GM23338 (cell line): ENCODE data around the gene HCRTR2. TPM values are rescaled to one million over a fixed set of nuclear protein-coding genes. Genes with fewer than 3 reads are reported as not detected.

Experiments used
- ATAC-seq: fragments of 200-7000 bp; cut with Tn5 transposase; 3 replicates; pipeline ENCODE4 v1.9.1; 2020
- DNase-seq: peaks from one replicate; pipeline ENCODE4 v3.0.0-alpha.2; 2015; ENCODE audit warnings: low spot score
- H2AFZ ChIP-seq: fragments of 200-600 bp; sonication (generic); 2 replicates; pipeline ENCODE4 v1.8.0; 2016; ENCODE audit warnings: antibody characterized with exemption, mild to moderate bottlenecking, moderate library complexity
- H3F3A ChIP-seq: fragments of 200-600 bp; sonication (generic); replicated peaks from 2 replicates; pipeline ENCODE4 v1.8.0; 2017; ENCODE audit warnings: antibody characterized with exemption, mixed run types, low read depth
- H3K27ac ChIP-seq: fragments of 200-600 bp; sonication (generic); 2 replicates; pipeline ENCODE4 v1.6.1; 2016; ENCODE audit warnings: low read depth
- H3K27me3 ChIP-seq: fragments of 200-600 bp; sonication (generic); 2 replicates; pipeline ENCODE4 v1.8.0; 2016; ENCODE audit warnings: mild to moderate bottlenecking, mixed run types, moderate library complexity; ENCODE audit not compliant: insufficient read depth
- H3K36me3 ChIP-seq: fragments of 200-600 bp; sonication (generic); 2 replicates; pipeline ENCODE4 v1.8.0; 2016; ENCODE audit warnings: mild to moderate bottlenecking; ENCODE audit not compliant: insufficient read depth
- H3K4me1 ChIP-seq: fragments of 200-600 bp; sonication (generic); 2 replicates; pipeline ENCODE4 v1.8.0; 2016; ENCODE audit warnings: mild to moderate bottlenecking, moderate library complexity; ENCODE audit not compliant: insufficient read depth
- H3K4me2 ChIP-seq: fragments of 200-600 bp; sonication (generic); 2 replicates; pipeline ENCODE4 v1.7.1; 2017; ENCODE audit warnings: mixed run types
- H3K4me3 ChIP-seq: fragments of 200-600 bp; sonication (generic); 2 replicates; pipeline ENCODE4 v1.6.1; 2016; ENCODE audit warnings: mixed run types
- H3K79me2 ChIP-seq: fragments of 200-600 bp; sonication (generic); replicated peaks from 2 replicates; pipeline ENCODE4 v1.8.0; 2017; ENCODE audit warnings: mild to moderate bottlenecking; ENCODE audit not compliant: insufficient read depth
- H3K9me2 ChIP-seq: fragments of 200-600 bp; sonication (generic); 2 replicates; pipeline ENCODE4 v1.8.0; 2017; ENCODE audit not compliant: insufficient read depth
- H4K20me1 ChIP-seq: fragments of 200-600 bp; sonication (generic); replicated peaks from 2 replicates; pipeline ENCODE4 v1.8.0; 2017; ENCODE audit warnings: mild to moderate bottlenecking; ENCODE audit not compliant: insufficient read depth
- H3K27ac Mint-ChIP-seq: 2 replicates; pipeline ENCODE4 v1.8.0; 2020; ENCODE audit warnings: inconsistent platforms, mild to moderate bottlenecking, moderate library complexity, mixed read lengths
- H3K27me3 Mint-ChIP-seq: 3 replicates; pipeline ENCODE4 v1.8.0; 2022; ENCODE audit warnings: low read depth, mild to moderate bottlenecking, moderate library complexity, mixed read lengths, inconsistent platforms; ENCODE audit not compliant: insufficient read depth, poor library complexity
- H3K36me3 Mint-ChIP-seq: 3 replicates; pipeline ENCODE4 v1.8.0; 2021; ENCODE audit warnings: low read depth, mild to moderate bottlenecking, inconsistent platforms, moderate library complexity, mixed read lengths
- H3K4me1 Mint-ChIP-seq: 3 replicates; pipeline ENCODE4 v1.8.0; 2020; ENCODE audit warnings: mild to moderate bottlenecking, inconsistent platforms, mixed read lengths
- H3K4me3 Mint-ChIP-seq: 3 replicates; pipeline ENCODE4 v1.8.0; 2021; ENCODE audit warnings: moderate library complexity, mild to moderate bottlenecking, inconsistent platforms, mixed read lengths
- H3K9me3 Mint-ChIP-seq: 3 replicates; pipeline ENCODE4 v1.8.0; 2020; ENCODE audit warnings: moderate library complexity, mild to moderate bottlenecking, inconsistent platforms, mixed read lengths
- CREB1 ChIP-seq: fragments of 250-450 bp; sonication (Bioruptor Pico); IDR thresholded peaks from 2 replicates; pipeline ENCODE4 v1.5.0; 2020; ENCODE audit warnings: low read depth, mild to moderate bottlenecking, moderate library complexity
- CTCF ChIP-seq, 2 experiments: fragments of 200-600 bp in 1 of 2; sonication (generic) in 1 of 2; conservative IDR thresholded peaks; 2 replicates each; pipeline versions ENCODE4 v1.5.1 to v1.6.1; 2016 to 2017; ENCODE audit warnings: antibody characterized with exemption in 2 of 2, low read depth in 2 of 2, mild to moderate bottlenecking in 2 of 2, moderate library complexity in 1 of 2
- ETS1 ChIP-seq: IDR thresholded peaks from 2 replicates; pipeline ENCODE4 v1.6.1; 2016; ENCODE audit warnings: antibody characterized with exemption
- EZH2 ChIP-seq: fragments of 200-600 bp; sonication (generic); IDR thresholded peaks from one replicate; pipeline ENCODE4 v1.8.0; 2017; ENCODE audit warnings: antibody characterized with exemption, mild to moderate bottlenecking, low read depth; ENCODE audit not compliant: unreplicated experiment
- EZH2phosphoT487 ChIP-seq: fragments of 200-600 bp; sonication (generic); IDR thresholded peaks from one replicate; pipeline ENCODE4 v1.8.1; 2018; ENCODE audit warnings: antibody characterized with exemption; ENCODE audit not compliant: unreplicated experiment
- JUNB ChIP-seq: IDR thresholded peaks from one replicate; pipeline ENCODE4 v1.6.1; 2016; ENCODE audit warnings: antibody characterized with exemption; ENCODE audit not compliant: unreplicated experiment
- NANOG ChIP-seq: IDR thresholded peaks from 2 replicates; pipeline ENCODE4 v1.6.1; 2016; ENCODE audit warnings: antibody characterized with exemption, borderline replicate concordance
- POLR2AphosphoS5 ChIP-seq: IDR thresholded peaks from 2 replicates; pipeline ENCODE4 v1.6.1; 2016; ENCODE audit warnings: antibody characterized with exemption, low read depth
- REST ChIP-seq: IDR thresholded peaks from one replicate; pipeline ENCODE4 v1.6.1; 2018; ENCODE audit warnings: antibody characterized with exemption; ENCODE audit not compliant: unreplicated experiment
- STAT1 ChIP-seq: IDR thresholded peaks from one replicate; pipeline ENCODE4 v1.6.1; 2016; ENCODE audit warnings: antibody characterized with exemption; ENCODE audit not compliant: unreplicated experiment
- ZNF114 ChIP-seq: fragments of 250-450 bp; sonication (Bioruptor Pico); IDR thresholded peaks from 2 replicates; pipeline ENCODE4 v1.5.0; 2020; ENCODE audit warnings: mild to moderate bottlenecking, moderate library complexity
- ZNF331 ChIP-seq: fragments of 250-450 bp; sonication (Bioruptor Pico); IDR thresholded peaks from 2 replicates; pipeline ENCODE4 v1.5.0; 2020; ENCODE audit warnings: low read depth, mild to moderate bottlenecking, moderate library complexity
- ZNF462 ChIP-seq: fragments of 250-450 bp; sonication (Bioruptor Pico); IDR thresholded peaks from 2 replicates; pipeline ENCODE4 v1.5.0; 2020; ENCODE audit warnings: mild to moderate bottlenecking, moderate library complexity
- polyA plus RNA-seq: library from polyadenylated mRNA; unstranded; fragments of >200 nt; fragmentation: Nextera tagmentation; extraction: Ambion mirVana; gene quantifications from 2 replicates; pipeline ENCODE4 v1.2.1, GENCODE V29; 2016
- total RNA-seq: library from RNA; depleted of rRNA; stranded (reverse); fragments of >200 nt; shearing (Covaris generic); gene quantifications from 2 replicates; pipeline ENCODE4 v1.2.3, GENCODE V29; 2014

Gene HCRTR2
- total and polyA plus RNA-seq, 2 experiments from 2014 or later = 0.15 TPM; not detected in 1

GRCh38 chr6:55282115-55282514, 107.8 kb downstream of the HCRTR2 start:
- Mint-ChIP-seq H3K4me3 (no peak overlapping the region), H3K36me3 (no peaks in the 10 kb centered on the region), H3K4me1 (peaks cover 19% of the 10 kb centered on the region), H3K27me3 (no peaks in the 10 kb centered on the region), H3K9me3 (no peaks in the 10 kb centered on the region), H3K27ac (peak overlapping the region; percentile 76; the same call in 1 of the 2 replicates)
- H3K4me2 ChIP-seq = no peak overlapping the region
- H2AFZ ChIP-seq = no peak overlapping the region
- no peaks in the 10 kb centered on the region for H3F3A ChIP-seq
- H4K20me1 ChIP-seq = no peaks in the 10 kb centered on the region
- no peaks in the 10 kb centered on the region for H3K27me3 ChIP-seq
- H3K79me2 ChIP-seq = no peaks in the 10 kb centered on the region
- no peak overlapping the region for H3K4me3 ChIP-seq
- DNase-seq (peak; percentile 10), ATAC-seq (no peak)
- TF ChIP-seq ZNF462 (CRISPR knock-in tag) (no peak), NANOG (no peak), STAT1 (no peak), ZNF114 (CRISPR knock-in tag) (no peak), CTCF (conservative IDR thresholded peaks at IDR 0.05; ENCODE audit: low read depth in 2 of 2) (no peak), POLR2AphosphoS5 (no peak), EZH2phosphoT487 (no peak), ZNF331 (CRISPR knock-in tag) (no peak), ETS1 (no peak), REST (no peak), JUNB (no peak), EZH2 (no peak), CREB1 (CRISPR knock-in tag) (no peak)
- H3K27ac ChIP-seq = no peak overlapping the region
- no peaks in the 10 kb centered on the region for H3K9me2 ChIP-seq
- no peaks in the 10 kb centered on the region for H3K36me3 ChIP-seq
- H3K4me1 ChIP-seq = peaks cover 13% of the 10 kb centered on the region
